Activated CD4-positive, alpha-beta T cell treated with anti-CD3 and anti-CD28 coated beads for 36 hours (primary cell): Measurements from ENCODE around the gene ATF7IP. TPM values are rescaled to one million over a fixed set of nuclear protein-coding genes. Genes with fewer than 3 reads are reported as not detected.

Experiments used
- ATAC-seq: fragments of 200-7000 bp; cut with Tn5 transposase; one replicate; pipeline ENCODE4 v1.10.0; 2021; ENCODE audit warnings: mild to moderate bottlenecking, moderate library complexity
- CTCF ChIA-PET: fragments of 350-600 bp; sonication (Branson Sonifier 250); formaldehyde crosslinking; loops from one replicate; lab custom pipeline; 2021; ENCODE audit warnings: antibody characterized with exemption; lab: Charles Lee
- POLR2A ChIA-PET: fragments of 350-600 bp; sonication (Branson Sonifier 250); formaldehyde crosslinking; loops from one replicate; lab custom pipeline; 2021; ENCODE audit warnings: antibody characterized with exemption, inconsistent platforms; lab: Charles Lee
- DNase-seq: peaks from one replicate; pipeline ENCODE4 v3.0.0-alpha.2; 2020
- H3K27ac Mint-ChIP-seq: one replicate; pipeline ENCODE4 v1.8.0; 2021; ENCODE audit warnings: mixed read lengths
- H3K27me3 Mint-ChIP-seq: one replicate; pipeline ENCODE4 v1.8.0; 2021; ENCODE audit warnings: mixed read lengths
- H3K36me3 Mint-ChIP-seq: one replicate; pipeline ENCODE4 v1.8.0; 2021; ENCODE audit warnings: low read depth, mixed read lengths
- H3K4me1 Mint-ChIP-seq: one replicate; pipeline ENCODE4 v1.8.0; 2021; ENCODE audit warnings: mixed read lengths
- H3K4me3 Mint-ChIP-seq: one replicate; pipeline ENCODE4 v1.8.0; 2021; ENCODE audit warnings: mild to moderate bottlenecking, moderate library complexity, mixed read lengths
- H3K9me3 Mint-ChIP-seq: one replicate; pipeline ENCODE4 v1.8.0; 2021; ENCODE audit warnings: low read depth, mixed read lengths
- intact Hi-C, 2 experiments: fragments of 100-400 bp; cut with DNase I in 1 of 2; cut with micrococcal nuclease in 1 of 2; formaldehyde crosslinking; loops; one replicate each; pipeline versions ENCODE4 v1.14.2 to v1.15.1; 2022 to 2024; cut with DNase I, micrococcal nuclease
- total RNA-seq, 2 experiments: library from RNA; stranded (reverse); gene quantifications; one replicate each; pipeline ENCODE4 v1.2.3, GENCODE V29; 2021

ATF7IP gene
- total RNA-seq, 2 experiments from 2014 or later = 81.3 to 101 TPM

DNA sequence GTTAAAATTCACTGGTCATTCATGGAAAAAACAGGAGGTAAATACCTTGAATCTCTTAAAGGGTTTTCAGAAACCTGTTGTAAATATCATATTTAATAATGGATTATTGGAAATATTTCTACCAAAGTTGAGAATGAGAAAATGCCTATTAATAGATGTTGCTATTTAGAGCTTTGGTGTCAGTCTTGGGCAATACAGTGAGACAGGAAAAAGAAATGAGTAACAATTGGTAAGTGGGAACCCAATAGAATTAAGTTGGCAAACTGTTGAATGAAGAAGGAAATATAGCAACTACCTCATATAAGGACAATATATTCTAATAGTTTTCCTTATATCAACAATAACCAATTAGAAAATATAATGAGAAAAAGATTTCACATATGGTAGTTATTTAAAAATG, 78.0 kb downstream of the ATF7IP start:
- Mint-ChIP-seq H3K4me3 (no peak overlapping the region), H3K27me3 (no peaks in the 10 kb centered on the region), H3K9me3 (peaks cover 1% of the 10 kb centered on the region), H3K36me3 (peaks cover 64% of the 10 kb centered on the region), H3K27ac (no peak overlapping the region), H3K4me1 (peaks cover 20% of the 10 kb centered on the region)
- no peak for ATAC-seq
- no peak for DNase-seq
- CTCF ChIA-PET = interaction anchor here (1.1 kb wide), 1 partner anchor 15 kb away, joined by 3 read pairs; no protein-coding TSS in a partner anchor
- POLR2A ChIA-PET = no interaction called here
- intact Hi-C loops = no loop called here

DNA sequence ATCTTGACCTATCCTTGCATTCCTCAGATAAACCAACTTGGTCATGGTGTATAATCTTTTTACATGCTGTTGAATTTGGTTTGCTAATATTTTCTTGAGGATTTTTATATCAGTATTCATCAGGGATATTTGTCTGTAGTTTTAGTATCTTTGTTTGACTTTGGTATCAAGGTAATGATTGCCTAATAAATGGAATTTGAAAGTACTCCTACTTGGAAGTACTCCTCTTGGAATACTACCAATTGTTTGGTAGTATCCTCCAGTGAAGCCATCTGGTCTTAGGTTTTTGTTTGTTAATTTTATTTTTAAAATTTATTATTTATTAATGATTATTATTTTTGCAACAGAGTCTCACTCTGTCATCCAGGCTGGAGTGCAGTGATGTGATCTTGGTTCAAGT, 85.0 kb downstream of the ATF7IP start:
- Mint-ChIP-seq H3K4me1 (peaks cover 52% of the 10 kb centered on the region), H3K4me3 (no peak overlapping the region), H3K9me3 (peaks cover 11% of the 10 kb centered on the region), H3K27ac (no peak overlapping the region), H3K27me3 (no peaks in the 10 kb centered on the region), H3K36me3 (peaks cover 86% of the 10 kb centered on the region)
- DNase-seq = no peak
- CTCF ChIA-PET = interaction anchor here (1.7 kb wide), 1 partner anchor 15 kb away, joined by 7 read pairs; no protein-coding TSS in a partner anchor
- intact Hi-C loops = loop anchor here (2.0 to 5.0 kb wide), 3 partner anchors 22 to 213 kb away; no protein-coding TSS in a partner anchor
- no peak for ATAC-seq
- POLR2A ChIA-PET = no interaction called here

DNA sequence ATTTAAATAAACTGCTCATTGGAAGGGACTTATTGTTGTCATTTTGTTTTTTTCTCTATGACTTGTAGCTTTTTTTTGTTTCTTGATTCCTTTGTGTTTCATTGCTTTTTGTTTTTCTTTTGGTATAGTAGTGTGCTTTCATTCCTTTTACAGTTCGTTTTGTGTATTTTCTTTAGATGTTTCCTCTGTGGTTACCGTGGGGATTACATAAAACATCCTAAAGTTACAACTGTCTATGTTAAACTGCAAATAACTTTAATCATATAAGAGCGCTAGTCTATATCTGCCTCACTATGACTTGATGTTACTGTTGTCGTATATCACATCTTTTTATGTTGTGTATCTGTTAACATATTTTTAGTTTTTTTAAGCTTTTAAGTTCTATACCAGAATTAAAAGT, 86.9 kb downstream of the ATF7IP start:
- H3K27me3 Mint-ChIP-seq = no peaks in the 10 kb centered on the region
- ATAC-seq (no peak), DNase-seq (no peak)
- intact Hi-C loops = loop anchor here in 1 of 2 experiments (5.0 kb wide), 2 partner anchors 55 to 215 kb away; no protein-coding TSS in a partner anchor
- H3K9me3 Mint-ChIP-seq = peaks cover 11% of the 10 kb centered on the region
- POLR2A ChIA-PET = no interaction called here
- peaks cover 83% of the 10 kb centered on the region for H3K36me3 Mint-ChIP-seq
- CTCF ChIA-PET = interaction anchor here (0.7 to 4.4 kb wide), 11 partner anchors 11 to 266 kb away, joined by 3 to 30 read pairs (median 6); partner anchors contain the start of gene ATF7IP
- H3K4me1 Mint-ChIP-seq = peaks cover 56% of the 10 kb centered on the region
- H3K27ac Mint-ChIP-seq = peak overlapping the region; percentile 56
- no peak overlapping the region for H3K4me3 Mint-ChIP-seq

DNA sequence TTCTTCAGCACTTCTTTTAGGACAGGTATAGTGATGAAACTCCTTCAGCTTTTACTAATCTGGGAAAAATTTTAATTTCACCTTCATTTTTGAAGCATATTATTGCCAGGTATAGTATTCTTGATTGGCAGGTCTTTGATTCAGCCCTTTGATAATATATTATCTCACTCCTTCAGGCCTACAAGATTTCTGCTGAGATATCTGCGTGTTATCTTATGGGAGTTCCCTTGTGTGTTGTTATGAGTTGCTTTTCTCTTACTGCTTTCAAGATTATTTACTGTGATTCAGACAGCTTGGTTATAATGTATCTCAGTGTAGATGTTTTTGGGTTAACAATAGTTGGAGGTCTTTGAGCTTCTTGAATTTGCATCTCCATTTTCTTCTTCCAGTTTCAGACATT, 87.4 kb downstream of the ATF7IP start:
- H3K9me3 Mint-ChIP-seq = peaks cover 11% of the 10 kb centered on the region
- DNase-seq (no peak), ATAC-seq (peak; percentile 47)
- intact Hi-C loops = loop anchor here in 1 of 2 experiments (5.0 kb wide), 2 partner anchors 56 to 216 kb away; no protein-coding TSS in a partner anchor
- ChIA-PET CTCF (interaction anchor here (0.7 to 4.4 kb wide), 15 partner anchors 10 to 267 kb away, joined by 3 to 30 read pairs (median 5); partner anchors contain the start of gene ATF7IP), POLR2A (no interaction called here)
- H3K27me3 Mint-ChIP-seq = no peaks in the 10 kb centered on the region
- H3K4me1 Mint-ChIP-seq = peaks cover 53% of the 10 kb centered on the region
- H3K36me3 Mint-ChIP-seq = peaks cover 78% of the 10 kb centered on the region
- peak overlapping the region; percentile 78 for H3K27ac Mint-ChIP-seq
- H3K4me3 Mint-ChIP-seq = no peak overlapping the region

DNA sequence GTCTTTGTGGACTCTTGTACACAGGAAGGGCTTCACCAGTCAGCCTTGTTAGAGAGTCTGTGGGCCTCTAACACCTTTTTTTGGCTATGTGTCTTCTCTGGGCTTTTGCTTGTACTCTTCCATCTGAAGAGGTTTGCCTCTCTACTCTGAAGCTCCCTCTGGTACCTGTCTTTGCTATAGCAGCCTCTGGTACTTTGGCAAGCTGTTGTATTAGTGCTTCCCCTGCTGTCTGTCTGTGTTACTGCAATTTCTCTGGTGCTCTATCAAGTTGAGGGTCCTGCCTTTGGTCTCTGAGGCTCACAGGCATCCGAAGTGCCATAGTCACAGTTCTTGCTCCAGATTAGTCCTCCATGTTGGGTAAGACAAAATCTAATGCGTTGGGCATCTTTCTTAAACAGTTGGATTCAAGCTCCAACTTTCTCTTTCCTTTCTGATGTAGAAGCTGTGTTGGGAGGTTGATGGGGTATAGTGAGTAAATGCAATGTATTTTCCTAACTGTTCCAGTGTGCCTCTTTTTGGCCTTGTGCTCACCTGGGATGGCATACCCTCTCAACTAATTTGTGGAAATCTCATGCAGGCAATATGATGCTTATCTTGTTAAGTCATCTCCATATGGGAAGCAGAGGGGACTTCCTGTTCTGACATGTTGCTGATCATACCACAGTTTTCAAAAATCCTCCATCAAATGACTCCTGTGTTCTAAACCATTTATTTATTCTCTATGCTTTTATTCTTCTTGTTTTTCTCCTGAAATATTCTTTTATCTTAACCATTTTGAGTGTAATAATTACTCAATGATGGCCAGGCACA, 88.8 kb downstream of the ATF7IP start:
- Mint-ChIP-seq H3K4me1 (peaks cover 46% of the 10 kb centered on the region), H3K27me3 (no peaks in the 10 kb centered on the region), H3K4me3 (no peak overlapping the region), H3K9me3 (peaks cover 11% of the 10 kb centered on the region), H3K27ac (peak overlapping the region; percentile 78), H3K36me3 (peaks cover 70% of the 10 kb centered on the region)
- CTCF ChIA-PET = interaction anchor here (0.6 to 4.4 kb wide), 22 partner anchors 9 to 225 kb away, joined by 3 to 30 read pairs (median 4); partner anchors contain the start of gene ATF7IP
- POLR2A ChIA-PET = interaction anchor here (1.0 kb wide), 1 partner anchor 88 kb away, joined by 3 read pairs; the partner anchor contains the start of gene ATF7IP
- ATAC-seq (peak; percentile 92), DNase-seq (peak; percentile 42)
- intact Hi-C loops = loop anchor here (1.0 to 5.0 kb wide), 7 partner anchors 57 to 217 kb away; partner anchors contain the start of gene ATF7IP (in 2 of the 2)

DNA sequence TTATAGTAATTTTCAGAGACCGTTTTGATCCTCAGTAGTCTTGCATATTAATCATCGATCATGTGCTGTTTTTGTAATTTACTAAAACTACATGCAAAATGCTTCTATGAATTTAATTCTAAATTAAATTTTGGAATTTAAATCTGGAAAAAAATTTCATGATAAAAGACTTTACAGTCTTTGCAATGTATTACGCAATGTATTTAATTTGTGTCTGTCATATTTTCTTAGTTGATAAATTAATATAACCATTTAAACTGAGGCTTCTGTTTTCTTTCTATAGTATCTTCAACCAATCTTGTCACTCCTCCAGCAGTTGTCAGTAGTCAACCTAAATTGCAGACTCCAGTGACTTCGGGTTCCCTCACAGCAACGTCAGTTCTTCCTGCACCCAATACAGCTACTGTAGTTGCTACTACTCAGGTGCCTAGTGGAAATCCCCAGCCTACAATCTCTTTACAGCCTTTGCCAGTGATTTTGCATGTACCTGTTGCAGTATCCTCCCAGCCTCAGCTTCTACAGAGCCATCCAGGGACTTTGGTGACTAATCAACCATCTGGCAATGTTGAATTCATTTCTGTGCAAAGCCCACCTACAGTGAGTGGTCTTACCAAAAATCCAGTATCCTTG, 94.8 kb downstream of the ATF7IP start:
- Mint-ChIP-seq H3K9me3 (no peaks in the 10 kb centered on the region), H3K4me3 (no peak overlapping the region), H3K27ac (peak overlapping the region; percentile 21), H3K36me3 (peaks cover 50% of the 10 kb centered on the region), H3K27me3 (no peaks in the 10 kb centered on the region), H3K4me1 (peaks cover 30% of the 10 kb centered on the region)
- ATAC-seq = no peak
- ChIA-PET POLR2A (no interaction called here), CTCF (no interaction called here)
- intact Hi-C loops = no loop called here
- no peak for DNase-seq

DNA sequence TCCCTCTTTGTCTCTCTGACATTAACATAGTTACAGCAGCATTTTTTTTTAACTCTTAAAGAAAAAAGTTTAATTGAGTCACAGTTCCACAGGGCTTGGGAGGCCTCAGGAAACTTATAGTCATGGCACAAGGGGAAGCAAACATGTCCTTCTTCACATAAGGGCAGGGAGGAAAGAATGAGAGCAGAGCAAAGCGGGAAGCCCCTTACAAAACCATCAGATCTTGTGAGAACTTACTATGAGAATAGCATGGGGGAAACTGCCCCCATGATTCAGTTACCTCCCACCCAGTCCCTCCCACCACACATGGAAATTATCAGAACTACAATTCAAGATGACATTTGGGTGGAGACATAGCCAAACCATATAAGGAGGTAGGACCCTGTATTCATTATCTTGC, 106.0 kb downstream of the ATF7IP start:
- DNase-seq (no peak), ATAC-seq (peak; percentile 55)
- CTCF ChIA-PET = no interaction called here
- H3K4me1 Mint-ChIP-seq = peaks cover 4% of the 10 kb centered on the region
- peak overlapping the region; percentile 43 for H3K27ac Mint-ChIP-seq
- intact Hi-C loops = no loop called here
- POLR2A ChIA-PET = no interaction called here
- no peaks in the 10 kb centered on the region for H3K27me3 Mint-ChIP-seq
- peaks cover 77% of the 10 kb centered on the region for H3K36me3 Mint-ChIP-seq
- H3K4me3 Mint-ChIP-seq = no peak overlapping the region
- H3K9me3 Mint-ChIP-seq = peaks cover 27% of the 10 kb centered on the region

DNA sequence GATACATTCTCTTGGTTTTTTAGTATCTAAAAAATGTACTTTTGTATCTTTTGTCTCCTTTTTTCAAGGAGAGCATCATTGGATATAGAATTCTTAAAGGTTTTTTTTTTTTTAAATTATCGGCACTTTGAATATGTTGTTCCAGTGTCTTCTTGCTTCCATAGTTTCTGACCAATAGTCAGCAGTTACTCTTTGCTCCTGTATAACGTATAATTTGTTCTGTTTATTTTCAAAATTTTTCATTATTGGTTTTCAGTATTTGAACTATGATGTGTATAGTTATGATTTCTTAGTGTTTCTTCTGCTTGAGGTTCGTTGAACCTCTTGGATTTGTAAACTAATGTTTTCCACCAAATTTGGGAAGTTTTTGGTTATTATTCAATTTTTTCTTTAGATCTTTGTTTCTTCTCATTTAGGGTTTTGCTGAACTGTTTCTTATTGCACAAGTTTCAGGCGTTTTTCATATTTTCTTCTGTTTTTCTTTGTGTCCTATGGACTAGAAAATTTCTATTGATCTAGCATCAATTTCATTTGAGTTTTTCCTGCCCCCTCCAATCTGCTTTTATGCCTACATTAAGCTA, 108.3 kb downstream of the ATF7IP start:
- intact Hi-C loops = no loop called here
- DNase-seq (no peak), ATAC-seq (no peak)
- Mint-ChIP-seq H3K27me3 (no peaks in the 10 kb centered on the region), H3K36me3 (peaks cover 72% of the 10 kb centered on the region), H3K9me3 (peaks cover 27% of the 10 kb centered on the region), H3K4me1 (peaks cover 11% of the 10 kb centered on the region), H3K4me3 (no peak overlapping the region), H3K27ac (no peak overlapping the region)
- POLR2A ChIA-PET = no interaction called here
- CTCF ChIA-PET = interaction anchor here (0.6 to 1.6 kb wide), 2 partner anchors 112 to 236 kb away, joined by 3 to 4 read pairs; no protein-coding TSS in a partner anchor

DNA sequence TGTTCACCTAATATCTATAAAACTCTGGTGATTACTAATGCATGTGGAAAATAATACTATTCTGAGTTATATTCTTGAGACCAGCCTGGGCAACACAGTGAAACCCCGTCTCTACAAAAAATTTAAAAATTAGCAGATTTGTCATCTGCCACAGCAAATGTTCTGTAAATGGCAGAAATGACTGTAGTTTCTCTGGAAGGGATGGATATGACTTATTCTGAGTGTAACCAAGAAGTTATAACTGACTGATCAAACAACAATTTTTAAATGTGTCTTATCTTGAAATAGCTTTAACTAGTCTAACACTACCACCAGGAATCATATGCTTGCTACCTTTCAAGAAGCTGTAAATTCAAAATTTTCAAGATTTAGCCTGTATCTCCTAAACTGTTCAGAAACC, 113.5 kb downstream of the ATF7IP start:
- ATAC-seq = peak; percentile 91
- CTCF ChIA-PET = interaction anchor here (0.6 to 1.4 kb wide), 6 partner anchors 9 to 241 kb away, joined by 3 to 4 read pairs (median 3); no protein-coding TSS in a partner anchor
- intact Hi-C loops = loop anchor here in 1 of 2 experiments (2.0 to 5.0 kb wide), 2 partner anchors 112 to 220 kb away; partner anchors contain the start of gene ATF7IP
- H3K4me1 Mint-ChIP-seq = peaks cover 19% of the 10 kb centered on the region
- H3K27ac Mint-ChIP-seq = peak overlapping the region; percentile 51
- POLR2A ChIA-PET = no interaction called here
- peaks cover 4% of the 10 kb centered on the region for H3K9me3 Mint-ChIP-seq
- H3K36me3 Mint-ChIP-seq = peaks cover 62% of the 10 kb centered on the region
- no peak overlapping the region for H3K4me3 Mint-ChIP-seq
- no peak for DNase-seq
- H3K27me3 Mint-ChIP-seq = no peaks in the 10 kb centered on the region

DNA sequence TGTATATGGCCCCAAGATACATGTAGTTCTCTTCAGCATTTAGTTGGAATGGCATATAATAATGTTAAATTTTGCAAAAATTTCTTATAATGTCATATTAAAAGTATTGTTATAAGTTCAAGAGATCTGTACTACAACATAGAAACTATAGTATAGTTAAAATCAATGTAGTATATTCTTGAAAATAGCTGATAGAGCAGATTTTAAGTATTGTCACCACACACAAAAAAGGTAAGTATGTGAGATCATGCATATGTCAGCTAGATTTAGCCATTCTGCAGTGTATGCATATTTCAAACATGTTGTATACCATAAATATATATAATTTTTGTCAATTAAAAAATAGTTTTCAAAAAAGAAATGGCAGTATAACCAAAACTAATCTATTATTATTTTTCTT, 115.7 kb downstream of the ATF7IP start:
- Mint-ChIP-seq H3K4me3 (no peak overlapping the region), H3K4me1 (peaks cover 19% of the 10 kb centered on the region), H3K27ac (no peak overlapping the region), H3K36me3 (peaks cover 65% of the 10 kb centered on the region), H3K27me3 (no peaks in the 10 kb centered on the region), H3K9me3 (no peaks in the 10 kb centered on the region)
- DNase-seq (no peak), ATAC-seq (no peak)
- intact Hi-C loops = no loop called here
- CTCF ChIA-PET = interaction anchor here (0.9 to 1.1 kb wide), 2 partner anchors 11 to 244 kb away, joined by 3 to 4 read pairs; no protein-coding TSS in a partner anchor
- POLR2A ChIA-PET = no interaction called here

DNA sequence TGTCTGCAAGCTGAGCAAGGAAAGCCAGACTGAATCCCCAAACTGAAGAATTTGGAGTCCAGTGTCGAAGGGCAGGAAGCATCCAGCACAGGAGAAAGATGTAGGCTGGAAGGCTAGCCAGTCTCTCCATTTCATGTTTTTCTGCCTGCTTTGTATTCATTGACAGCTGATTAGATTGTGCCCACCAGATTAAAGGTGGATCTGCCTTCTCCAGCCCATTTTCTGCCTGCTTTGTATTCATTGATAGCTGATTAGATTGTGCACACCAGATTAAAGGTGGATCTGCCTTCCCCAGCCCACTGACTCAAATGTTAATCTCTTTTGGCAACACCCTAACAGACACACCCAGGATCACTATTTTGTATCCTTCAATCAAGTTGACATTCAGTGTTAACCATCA, 116.9 kb downstream of the ATF7IP start:
- CTCF ChIA-PET = interaction anchor here (0.7 kb wide), 1 partner anchor 116 kb away, joined by 3 read pairs; no protein-coding TSS in a partner anchor
- intact Hi-C loops = no loop called here

More for the DNA sequence above, 116.9 kb downstream of the ATF7IP start:
- POLR2A ChIA-PET = no interaction called here
- H3K36me3 Mint-ChIP-seq = peaks cover 74% of the 10 kb centered on the region
- no peak overlapping the region for H3K4me3 Mint-ChIP-seq
- no peaks in the 10 kb centered on the region for H3K27me3 Mint-ChIP-seq
- no peaks in the 10 kb centered on the region for H3K9me3 Mint-ChIP-seq
- no peak overlapping the region for H3K27ac Mint-ChIP-seq
- ATAC-seq (no peak), DNase-seq (no peak)
- H3K4me1 Mint-ChIP-seq = peaks cover 19% of the 10 kb centered on the region
